HG03575 (cell line): ENCODE measurements around the gene ODF2L.
"Not testable (repeated sequence)": the region's sequence is repeated elsewhere in the genome, so short reads cannot be mapped to it uniquely, and the experiment has no call there.

ENCODE experiments used
- ATAC-seq: cut with Tn5 transposase; IDR thresholded peaks from one replicate; pipeline ENCODE4 v1.9.1; 2021; ENCODE audit not compliant: unreplicated experiment, insufficient number of reproducible peaks, low FRiP score; ENCODE audit errors: extremely low read depth

Gene ODF2L

GRCh38 chr1:86389307-86389706 lies 6.8 kb downstream of the ODF2L start:
- ATAC-seq: peak; percentile 75

- ATAC-seq: no peak
These were observed 7.3 kb downstream of the ODF2L start for GRCh38 chr1:86388777-86389176.

DNA sequence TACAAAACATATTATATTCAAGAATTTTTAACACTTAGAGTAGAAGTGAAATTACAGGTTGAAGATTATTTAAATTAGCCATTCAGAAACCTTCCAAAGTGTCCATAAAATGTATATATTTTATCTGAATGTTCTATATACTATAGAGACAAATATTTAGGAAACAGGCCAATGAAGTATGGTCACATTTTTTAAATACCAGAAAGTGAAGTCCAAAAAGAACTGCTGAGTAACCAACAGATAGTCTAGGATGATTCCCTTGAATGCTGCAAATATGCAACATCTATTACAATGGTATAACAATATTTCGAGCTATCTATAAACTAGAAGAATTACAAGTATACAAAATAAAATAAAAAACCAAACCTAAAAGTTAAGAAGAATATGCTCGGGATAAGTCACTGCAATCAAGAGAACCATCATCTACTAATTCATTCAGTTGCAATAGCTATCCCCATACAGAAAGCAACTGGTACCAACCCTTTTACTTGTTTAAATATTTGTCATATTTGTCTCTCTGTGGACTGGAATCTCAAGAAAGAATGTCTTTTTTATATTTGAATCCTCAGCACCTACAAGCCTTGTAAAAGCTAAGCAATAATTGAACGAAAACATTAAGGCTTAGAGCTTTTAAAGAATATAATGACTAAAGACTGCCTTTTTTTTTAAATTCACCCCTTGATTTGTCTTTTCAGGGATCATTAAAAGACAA lies 8.1 kb downstream of the ODF2L start:
- ATAC-seq: no peak

DNA sequence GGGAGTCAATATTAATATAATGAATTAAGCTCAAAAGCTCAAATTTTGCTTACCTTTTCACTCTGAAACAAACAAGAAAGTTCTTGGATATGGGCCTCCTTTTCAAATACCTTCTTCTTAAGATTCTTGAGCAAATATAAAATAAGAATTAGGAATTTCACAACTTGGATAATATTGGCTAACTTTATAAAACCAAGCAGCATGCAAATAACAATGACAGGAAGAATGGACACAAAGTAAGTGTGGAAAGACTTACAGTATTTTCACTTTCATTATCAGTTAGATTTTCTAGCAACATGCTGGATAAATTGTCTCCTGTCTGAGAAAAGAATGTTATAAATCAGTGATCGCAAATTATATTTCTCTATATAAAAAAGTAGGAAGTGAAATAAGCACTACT lies 13.2 kb downstream of the ODF2L start:
- ATAC-seq: no peak

GRCh38 chr1:86381223-86381622 lies 14.9 kb downstream of the ODF2L start:
- ATAC-seq: no peak

GRCh38 chr1:86380257-86380861 lies 15.8 kb downstream of the ODF2L start:
- ATAC-seq: peak; percentile 50

DNA sequence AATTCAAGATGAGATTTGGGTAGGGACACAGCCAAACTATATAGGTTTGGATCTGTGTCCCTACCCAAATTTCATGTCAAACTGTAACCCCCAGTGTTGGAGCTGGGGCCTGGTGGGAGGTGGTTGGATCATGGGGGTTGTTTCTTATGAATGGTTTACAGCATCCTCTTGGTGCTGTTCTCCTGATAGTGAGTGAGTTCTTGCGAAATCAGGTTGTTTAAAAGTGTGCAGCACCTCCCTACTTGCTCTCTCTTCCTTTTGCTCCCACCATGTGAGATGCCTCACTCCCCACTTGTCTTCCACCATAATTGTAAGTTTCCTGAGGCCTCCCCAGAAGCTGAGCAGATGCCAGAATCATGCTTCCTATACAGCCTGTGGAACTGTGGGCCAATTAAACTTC lies 17.3 kb downstream of the ODF2L start:
- ATAC-seq: no peak

GRCh38 chr1:86377341-86377740 lies 18.8 kb downstream of the ODF2L start:
- no peak for ATAC-seq

- ATAC-seq: no peak
These were observed 20.4 kb downstream of the ODF2L start for GRCh38 chr1:86375688-86376087.

DNA sequence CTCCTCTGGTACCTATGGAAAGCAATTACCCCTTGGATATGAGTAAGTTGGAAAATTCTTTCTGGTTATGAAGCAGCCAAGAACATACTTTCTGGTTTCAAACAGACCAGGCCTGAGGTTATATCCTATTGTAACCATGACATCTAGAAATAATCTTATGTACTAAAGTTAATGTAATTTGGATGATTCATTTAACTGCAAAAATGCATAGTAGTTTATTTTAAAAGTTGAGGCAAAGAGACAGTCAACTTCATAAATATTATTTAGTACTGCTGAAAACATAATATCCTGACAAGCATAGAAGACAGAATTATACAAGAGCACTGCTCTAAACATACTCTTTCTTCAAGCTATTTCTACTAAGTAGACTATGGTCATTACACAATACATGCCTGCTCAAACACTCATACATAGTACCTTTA lies 25.5 kb downstream of the ODF2L start:
- no peak for ATAC-seq

- no peak for ATAC-seq
These were observed 30.2 kb downstream of the ODF2L start for GRCh38 chr1:86365896-86366295.

- no peak for ATAC-seq
These were observed 33.3 kb downstream of the ODF2L start for GRCh38 chr1:86362807-86363206.

- ATAC-seq: no peak
These were observed 38.3 kb downstream of the ODF2L start for GRCh38 chr1:86357796-86358195.

GRCh38 chr1:86356247-86356646 lies 39.9 kb downstream of the ODF2L start:
- no peak for ATAC-seq

DNA sequence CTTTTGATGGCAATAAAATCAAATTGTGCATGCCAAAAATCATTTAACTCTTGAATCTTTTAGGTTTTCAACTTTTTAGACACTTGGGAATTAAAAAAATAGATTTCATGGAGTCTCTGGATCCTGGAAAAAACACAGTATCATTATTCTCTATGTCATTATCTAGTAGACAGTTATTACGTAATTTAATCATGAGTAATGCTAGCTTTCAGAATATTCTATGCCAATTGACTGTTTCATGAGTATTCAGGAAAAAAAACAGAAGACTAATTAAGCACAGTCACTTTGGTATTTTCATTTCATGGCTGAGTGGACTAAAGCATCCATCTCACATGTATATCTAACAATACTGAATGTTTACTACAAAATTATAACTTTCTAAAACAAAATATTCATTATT lies 44.0 kb downstream of the ODF2L start:
- no peak for ATAC-seq

DNA sequence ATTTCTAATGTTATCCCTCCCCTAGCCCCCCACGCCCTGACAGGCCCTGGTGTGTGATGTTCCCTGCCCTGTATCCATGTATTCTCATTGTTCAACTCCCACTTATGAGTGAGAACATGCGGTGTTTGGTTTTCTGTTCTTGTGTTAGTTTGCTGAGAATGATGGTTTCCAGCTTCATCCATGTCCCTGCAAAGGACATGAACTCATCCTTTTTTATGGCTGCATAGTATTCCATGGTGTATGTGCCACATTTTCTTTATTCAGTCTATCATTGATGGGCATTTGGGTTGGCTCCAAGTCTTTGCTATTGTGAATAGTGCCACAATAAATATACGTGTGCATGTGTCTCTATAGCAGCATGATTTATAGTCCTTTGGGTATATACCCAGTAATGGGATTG lies 45.9 kb downstream of the ODF2L start:
- ATAC-seq: not testable (repeated sequence)

DNA sequence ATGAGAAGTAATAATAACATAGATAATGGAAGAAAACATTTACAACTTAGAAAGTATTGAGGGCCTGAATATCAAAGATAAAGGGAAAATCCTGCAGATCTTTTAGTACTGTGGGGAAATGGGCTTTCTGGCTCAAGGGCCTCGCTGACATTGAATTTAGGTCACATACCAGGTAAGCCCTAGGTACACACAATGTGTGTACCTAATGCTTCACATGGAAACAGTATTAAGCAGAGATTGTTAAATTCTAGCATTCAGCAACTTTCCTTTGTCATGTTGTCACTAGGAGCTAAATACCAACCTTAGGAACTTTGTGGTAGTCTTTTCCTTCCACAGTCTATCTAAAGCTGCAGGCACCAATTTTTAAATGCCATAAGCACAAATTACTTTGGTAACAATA lies 49.7 kb downstream of the ODF2L start:
- ATAC-seq: no peak

GRCh38 chr1:86345042-86345441 lies 51.1 kb downstream of the ODF2L start:
- no peak for ATAC-seq

DNA sequence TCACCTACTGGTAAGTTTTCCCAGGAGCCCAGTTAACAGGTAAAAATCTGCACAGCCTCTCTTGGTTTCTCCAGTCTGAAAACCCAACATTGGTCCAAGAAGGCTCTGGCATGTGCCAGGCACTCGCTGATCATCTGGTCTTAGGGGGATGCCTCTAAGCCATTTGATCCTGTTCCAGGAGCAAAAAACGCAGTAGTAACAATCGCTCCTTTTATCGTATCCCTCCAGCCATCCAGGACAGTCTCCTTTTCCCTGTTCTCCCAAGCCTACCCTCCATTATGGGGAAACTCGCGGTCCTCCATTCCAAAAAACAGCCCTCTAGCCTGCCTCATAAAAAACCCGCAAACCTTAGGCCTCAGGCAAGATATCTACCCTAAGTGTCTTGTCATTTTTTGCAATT lies 56.2 kb downstream of the ODF2L start:
- ATAC-seq: no peak

- ATAC-seq: no peak
These were observed 56.9 kb downstream of the ODF2L start for GRCh38 chr1:86339014-86339812.
